Keratinocyte (primary cell): Measurements from ENCODE around the gene IPPK.

Experiments used
- CTCF ChIP-seq, 3 experiments: IDR thresholded peaks in 1 of 3; conservative IDR thresholded peaks in 1 of 3; optimal IDR thresholded peaks in 1 of 3; 2 replicates in 2 of 3; 3 replicates in 1 of 3; pipeline versions ENCODE3 to v1.5.1; 2011; ENCODE audit warnings: low read length in 3 of 3, mild to moderate bottlenecking in 3 of 3, moderate library complexity in 2 of 3, control low read depth in 1 of 3, inconsistent platforms in 1 of 3; ENCODE audit not compliant: insufficient read depth in 2 of 3; ENCODE audit errors: extremely low read depth in 1 of 3
- EZH2 ChIP-seq: IDR thresholded peaks from one replicate; pipeline ENCODE4 v1.6.1; 2012; ENCODE audit warnings: inconsistent platforms, mild to moderate bottlenecking, low read length, moderate library complexity

GRCh38 chr9:92632641-92633040 is 37.3 kb downstream of the IPPK start:
- no peak for TF ChIP-seq CTCF (optimal IDR thresholded peaks at IDR 0.05 in 1 of 3, IDR thresholded peaks at IDR 0.05 in 1 of 3, conservative IDR thresholded peaks at IDR 0.05 in 1 of 3; ENCODE audit: extremely low read depth in 1 of 3, insufficient read depth in 2 of 3, low read length in 3 of 3)
- no peak for TF ChIP-seq EZH2
